Measurements from ENCODE around the gene TMEM9. TPM values are rescaled to one million over a fixed set of nuclear protein-coding genes. Genes with fewer than 3 reads are reported as not detected.
A peak's percentile ranks its signal among the peaks of the same experiment; 100 is the strongest.
"Not testable (repeated sequence)": the region's sequence is repeated elsewhere in the genome, so short reads cannot be mapped to it uniquely, and the experiment has no call there.

Gene TMEM9
- total RNA-seq, 1 donor: 52.2 TPM

DNA sequence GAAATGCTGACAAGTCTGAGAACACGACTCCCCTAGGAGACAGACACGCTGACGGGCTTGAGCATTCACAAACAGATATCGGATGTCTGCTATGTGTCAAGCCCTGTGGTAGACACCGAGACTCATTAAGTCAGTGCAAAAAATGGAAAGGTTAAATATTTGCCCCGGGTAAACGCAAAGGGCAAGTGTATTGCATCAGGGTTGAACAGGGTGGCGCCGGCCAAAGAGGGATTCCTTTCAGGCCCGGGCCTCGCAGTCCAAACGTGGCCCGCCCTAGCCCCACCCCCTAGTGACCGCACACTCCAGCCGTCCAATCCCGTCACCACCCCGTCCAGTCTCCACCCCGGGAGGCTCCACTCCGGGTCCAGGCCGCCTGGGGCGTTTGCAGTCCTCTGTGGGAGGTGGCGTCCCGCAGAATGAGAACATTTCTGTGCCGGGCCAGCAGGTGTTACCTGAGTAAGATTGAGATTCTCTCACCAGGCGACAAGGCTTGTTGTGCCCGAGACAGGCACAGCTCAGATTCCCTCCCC is 16.3 kb upstream of the TMEM9 start:
- peak overlapping the region; percentile 67 for H3K4me3 ChIP-seq (ENCODE audit: low read depth, low read length)
- DNase-seq (ENCODE audit: low read depth): peak; percentile 98
- TF ChIP-seq, protein P1, sequence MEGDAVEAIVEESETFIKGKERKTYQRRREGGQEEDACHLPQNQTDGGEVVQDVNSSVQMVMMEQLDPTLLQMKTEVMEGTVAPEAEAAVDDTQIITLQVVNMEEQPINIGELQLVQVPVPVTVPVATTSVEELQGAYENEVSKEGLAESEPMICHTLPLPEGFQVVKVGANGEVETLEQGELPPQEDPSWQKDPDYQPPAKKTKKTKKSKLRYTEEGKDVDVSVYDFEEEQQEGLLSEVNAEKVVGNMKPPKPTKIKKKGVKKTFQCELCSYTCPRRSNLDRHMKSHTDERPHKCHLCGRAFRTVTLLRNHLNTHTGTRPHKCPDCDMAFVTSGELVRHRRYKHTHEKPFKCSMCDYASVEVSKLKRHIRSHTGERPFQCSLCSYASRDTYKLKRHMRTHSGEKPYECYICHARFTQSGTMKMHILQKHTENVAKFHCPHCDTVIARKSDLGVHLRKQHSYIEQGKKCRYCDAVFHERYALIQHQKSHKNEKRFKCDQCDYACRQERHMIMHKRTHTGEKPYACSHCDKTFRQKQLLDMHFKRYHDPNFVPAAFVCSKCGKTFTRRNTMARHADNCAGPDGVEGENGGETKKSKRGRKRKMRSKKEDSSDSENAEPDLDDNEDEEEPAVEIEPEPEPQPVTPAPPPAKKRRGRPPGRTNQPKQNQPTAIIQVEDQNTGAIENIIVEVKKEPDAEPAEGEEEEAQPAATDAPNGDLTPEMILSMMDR (IDR thresholded peaks at IDR 0.05; ENCODE audit: insufficient read depth, low read depth, low read length): no peak

DNA sequence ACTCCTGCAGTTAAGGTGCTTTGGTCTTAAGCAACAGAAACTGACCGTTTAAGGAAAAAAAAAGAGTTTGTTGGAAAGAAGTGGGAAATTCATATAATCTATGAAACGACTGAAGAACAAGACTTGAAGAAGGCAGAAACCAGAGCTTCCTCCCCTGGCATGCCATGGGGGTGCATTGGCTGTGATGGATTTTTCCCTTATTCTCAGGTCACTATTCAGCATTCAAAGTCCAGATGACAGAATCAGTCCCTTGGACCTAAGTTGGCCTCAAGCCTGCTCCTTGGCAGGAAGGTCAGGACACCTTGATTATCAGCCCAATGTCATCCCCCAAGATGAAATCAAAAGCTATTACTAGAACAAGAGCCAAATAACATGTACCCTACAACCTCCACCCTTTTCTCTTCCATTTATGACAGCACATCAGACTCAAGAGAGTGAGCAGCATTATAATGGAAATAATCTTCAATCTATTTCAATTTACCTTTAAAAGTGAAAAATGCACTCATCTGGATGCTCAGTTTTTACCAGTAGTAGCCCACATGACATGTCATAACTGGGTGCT is 15.8 kb upstream of the TMEM9 start:
- H3K4me3 ChIP-seq (ENCODE audit: low read depth, low read length): peak overlapping the region; percentile 19
- TF ChIP-seq, protein P1 (IDR thresholded peaks at IDR 0.05; ENCODE audit: insufficient read depth, low read depth, low read length): no peak
- DNase-seq (ENCODE audit: low read depth): no peak

DNA sequence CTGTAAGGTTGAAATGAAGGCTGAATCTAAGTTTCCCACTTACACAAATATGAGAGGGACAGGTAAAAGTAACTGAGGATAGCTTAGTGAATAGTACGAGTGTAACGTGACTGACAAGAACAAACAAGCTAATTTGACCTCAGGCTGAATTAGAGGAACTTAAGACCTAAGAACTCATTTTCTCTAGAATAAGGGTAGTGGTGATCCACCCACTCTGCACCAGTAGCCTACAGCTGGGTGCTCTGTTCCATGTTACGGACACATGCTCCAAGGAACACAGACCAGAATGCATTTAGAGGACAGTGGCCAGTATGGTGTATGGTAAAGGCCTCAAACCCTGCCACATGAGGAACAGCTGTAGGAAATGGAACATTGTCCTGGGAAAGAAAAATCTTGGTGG is 14.9 kb upstream of the TMEM9 start:
- TF ChIP-seq, protein P1 (IDR thresholded peaks at IDR 0.05; ENCODE audit: insufficient read depth, low read depth, low read length): no peak
- DNase-seq (ENCODE audit: low read depth): no peak
- no peak overlapping the region for H3K4me3 ChIP-seq (ENCODE audit: low read depth, low read length)

DNA sequence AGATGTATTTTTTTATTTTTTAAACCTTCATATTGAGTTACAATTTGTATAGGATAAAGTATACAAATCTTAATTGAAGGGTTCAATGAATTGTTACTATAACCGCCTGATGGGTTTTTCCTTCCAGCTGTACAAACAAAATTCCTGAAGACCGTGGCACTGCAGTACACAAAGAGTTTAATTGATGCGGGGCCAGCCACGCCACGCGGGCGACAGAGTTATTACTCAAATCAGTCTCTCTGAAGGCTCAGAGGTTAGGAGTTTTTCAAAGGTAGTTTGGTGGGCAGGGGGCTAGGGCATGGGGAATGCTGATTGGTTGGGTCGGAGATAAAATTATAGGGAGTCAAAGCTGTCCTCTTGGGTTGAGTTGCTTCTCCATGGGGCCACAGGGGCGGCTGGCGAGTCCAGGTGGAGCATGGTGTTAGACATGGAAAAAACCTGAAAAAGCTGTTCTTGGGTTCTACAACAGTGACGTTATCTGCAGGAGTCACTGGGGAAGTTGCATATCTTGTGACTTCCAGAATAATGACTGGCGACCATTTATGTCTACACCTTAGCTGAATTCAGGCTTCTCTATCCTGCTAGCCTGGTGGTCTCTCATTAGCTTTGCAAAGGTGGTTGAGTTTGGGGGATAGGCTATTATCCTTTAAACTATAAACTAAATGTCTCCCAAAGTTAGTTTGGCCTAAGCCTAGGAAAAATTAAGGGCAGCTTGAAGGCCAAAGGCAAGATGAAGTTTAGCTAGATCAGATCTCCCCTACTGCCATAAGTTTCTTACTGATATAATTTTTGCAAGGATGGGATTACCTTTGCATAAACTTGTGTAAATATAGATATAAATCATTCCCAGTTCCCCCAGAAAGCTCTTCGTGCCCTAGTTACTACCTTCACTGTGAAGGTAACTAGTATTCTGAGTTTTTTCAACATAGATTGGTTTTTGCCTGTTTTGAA is 13.0 kb upstream of the TMEM9 start:
- TF ChIP-seq, protein P1 (IDR thresholded peaks at IDR 0.05; ENCODE audit: insufficient read depth, low read depth, low read length): no peak
- H3K4me3 ChIP-seq (ENCODE audit: low read depth, low read length): no peak overlapping the region
- no peak for DNase-seq (ENCODE audit: low read depth)

DNA sequence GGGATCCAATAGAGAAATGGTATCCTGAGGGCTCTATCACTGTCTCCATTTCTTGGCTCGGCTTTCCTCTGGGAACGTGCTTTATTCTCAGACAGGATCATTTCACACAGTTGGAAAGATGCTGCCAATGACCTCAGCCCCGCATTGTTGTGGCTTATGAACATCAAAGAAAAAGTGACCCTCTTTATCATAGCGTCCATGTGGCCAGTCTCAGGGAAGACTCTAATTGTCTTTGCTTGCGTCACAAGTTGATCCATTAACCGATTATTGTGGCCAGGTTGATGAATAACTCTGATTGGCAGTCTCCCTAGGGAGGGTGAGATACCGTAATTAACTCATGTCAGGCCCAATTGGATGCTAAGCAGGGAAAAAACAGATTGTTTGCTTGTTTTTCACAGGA is 10.4 kb upstream of the TMEM9 start:
- no peak for DNase-seq (ENCODE audit: low read depth)
- no peak overlapping the region for H3K4me3 ChIP-seq (ENCODE audit: low read depth, low read length)
- TF ChIP-seq, protein P1 (IDR thresholded peaks at IDR 0.05; ENCODE audit: insufficient read depth, low read depth, low read length): no peak

DNA sequence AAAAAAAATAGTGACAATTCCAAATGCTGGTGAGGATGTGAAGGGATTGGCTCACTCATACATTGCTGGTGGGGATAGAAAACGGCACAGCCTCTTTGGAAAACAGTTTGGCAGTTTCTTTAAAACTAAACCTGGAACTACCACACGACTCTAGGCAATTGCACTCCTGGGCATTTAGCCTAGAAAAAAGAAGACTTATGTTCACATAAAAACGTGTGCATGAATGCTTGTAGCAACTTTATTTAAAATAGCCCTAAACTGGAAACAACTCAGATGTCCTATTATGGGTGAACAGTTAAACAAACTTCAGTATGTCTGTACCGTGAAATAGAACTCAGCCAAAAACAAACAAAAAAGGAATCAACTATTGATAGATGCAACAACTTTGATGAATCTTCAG is 9.4 kb upstream of the TMEM9 start:
- no peak overlapping the region for H3K4me3 ChIP-seq (ENCODE audit: low read depth, low read length)
- TF ChIP-seq, protein P1 (IDR thresholded peaks at IDR 0.05; ENCODE audit: insufficient read depth, low read depth, low read length): no peak
- no peak for DNase-seq (ENCODE audit: low read depth)

DNA sequence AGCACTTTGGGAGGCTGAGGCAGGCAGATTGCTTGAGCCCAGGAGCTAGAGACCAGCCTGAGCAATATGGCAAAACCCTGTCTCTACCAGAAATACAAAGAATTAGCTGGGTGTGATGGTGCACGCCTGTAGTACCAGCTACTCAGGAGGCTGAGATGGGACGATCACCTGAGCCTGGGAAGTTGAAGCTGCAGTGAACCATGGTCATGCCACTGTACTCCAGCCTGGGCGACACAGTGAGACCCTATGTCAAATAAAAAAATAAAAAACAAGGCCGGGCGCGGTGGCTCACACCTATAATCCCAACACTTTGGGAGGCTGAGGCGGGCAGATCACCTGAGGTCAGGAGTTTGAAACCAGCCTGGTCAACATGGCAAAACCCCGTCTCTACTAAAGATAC is 8.8 kb upstream of the TMEM9 start:
- DNase-seq (ENCODE audit: low read depth); H3K4me3 ChIP-seq (ENCODE audit: low read depth, low read length): not testable (repeated sequence)
